Lower leg skin (tissue), 4 donors: ENCODE data around the gene SLC9A9. TPM values are rescaled to one million over a fixed set of nuclear protein-coding genes. Genes with fewer than 3 reads are reported as not detected.

ENCODE experiments used
- DNase-seq, 2 donors: peaks; one replicate each; pipeline ENCODE4 v3.0.0-alpha.2; 2019; ENCODE audit warnings: low spot score in 2 of 2
- H3K4me3 ChIP-seq: fragments of 200-600 bp; sonication (generic); 2 replicates; pipeline ENCODE4 v1.5.1; 2017; ENCODE audit warnings: mild to moderate bottlenecking, low read depth; ENCODE audit not compliant: poor library complexity, severe bottlenecking
- CTCF ChIP-seq, 3 donors: fragments of 450-650 bp; IDR thresholded peaks; one replicate each; pipeline ENCODE4 v1.5.1; 2016; ENCODE audit warnings: antibody characterized with exemption in 3 of 3, mild to moderate bottlenecking in 3 of 3, moderate library complexity in 2 of 3
- POLR2A ChIP-seq, 2 donors: fragments of 450-650 bp; IDR thresholded peaks; one replicate each; pipeline ENCODE4 v1.6.1; 2016 to 2017; ENCODE audit warnings: antibody characterized with exemption in 2 of 2, mild to moderate bottlenecking in 1 of 2, moderate library complexity in 1 of 2
- WGBS, 2 donors: methylation state at CpG; one replicate each; pipeline ENCODE4 v1.1.5; 2018; 5-methylcytosine and 5-hydroxymethylcytosine counted together
- intact Hi-C: fragments of 100-400 bp; cut with DNase I; formaldehyde crosslinking; loops from one replicate; pipeline ENCODE4 v1.15.0; 2023; ENCODE audit warnings: low total_unique reads
- total RNA-seq, 4 donors: library from RNA; depleted of rRNA; stranded (reverse); fragments of >200 nt; gene quantifications; one replicate each; pipeline ENCODE4 v1.1.0, GENCODE V29; 2016

SLC9A9 gene
- total RNA-seq, 4 donors from 2014 or later = 14.6 to 40.8 (median 23.7) TPM

DNA sequence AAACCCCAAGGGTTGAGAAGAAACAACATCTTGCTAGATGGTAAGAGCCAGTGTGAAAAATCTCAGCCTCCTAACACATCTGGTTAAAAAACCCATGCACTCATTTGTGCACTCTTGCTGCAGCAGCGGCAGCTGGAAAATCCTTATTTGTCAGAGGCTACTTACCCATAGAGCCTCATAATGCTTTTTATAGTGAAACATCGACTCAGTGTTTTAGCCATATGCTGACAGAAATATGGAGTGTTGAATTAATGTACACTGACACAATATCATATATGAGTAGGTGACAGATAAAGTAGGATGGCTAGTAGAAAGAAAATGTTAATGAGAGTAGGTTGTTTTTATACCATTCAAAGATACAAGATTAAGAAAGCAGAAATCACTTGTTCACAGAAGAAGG is 13.0 kb downstream of the SLC9A9 start:
- no peak for DNase-seq
- intact Hi-C loops = no loop called here
- no peak overlapping the region for H3K4me3 ChIP-seq
- WGBS, 2 donors = 79% methylated on average over 2 of the region's 2 CpGs
- no peak for TF ChIP-seq POLR2A (IDR thresholded peaks at IDR 0.05)
- no peak for TF ChIP-seq CTCF (IDR thresholded peaks at IDR 0.05)

- no peak for TF ChIP-seq CTCF (IDR thresholded peaks at IDR 0.05)
- no peak for TF ChIP-seq POLR2A (IDR thresholded peaks at IDR 0.05)
- intact Hi-C loops = no loop called here
- H3K4me3 ChIP-seq = no peak overlapping the region
- no peak for DNase-seq
Observed at GRCh38 chr3:143832433-143832832, 15.8 kb downstream of the SLC9A9 start.

- no peak overlapping the region for H3K4me3 ChIP-seq
- WGBS, 2 donors = 87 to 89% methylated on average over 1 of the region's 1 CpG
- intact Hi-C loops = no loop called here
- no peak for DNase-seq
- no peak for TF ChIP-seq POLR2A (IDR thresholded peaks at IDR 0.05)
- no peak for TF ChIP-seq CTCF (IDR thresholded peaks at IDR 0.05)
Observed at GRCh38 chr3:143831994-143832393, 16.3 kb downstream of the SLC9A9 start.

- TF ChIP-seq CTCF (IDR thresholded peaks at IDR 0.05) (no peak), POLR2A (IDR thresholded peaks at IDR 0.05) (no peak)
- intact Hi-C loops = no loop called here
- no peak overlapping the region for H3K4me3 ChIP-seq
- no peak for DNase-seq
- WGBS, 2 donors = 0 to 4% methylated on average over 2 of the region's 2 CpGs
Observed at GRCh38 chr3:143831208-143831607, 17.1 kb downstream of the SLC9A9 start.

DNA sequence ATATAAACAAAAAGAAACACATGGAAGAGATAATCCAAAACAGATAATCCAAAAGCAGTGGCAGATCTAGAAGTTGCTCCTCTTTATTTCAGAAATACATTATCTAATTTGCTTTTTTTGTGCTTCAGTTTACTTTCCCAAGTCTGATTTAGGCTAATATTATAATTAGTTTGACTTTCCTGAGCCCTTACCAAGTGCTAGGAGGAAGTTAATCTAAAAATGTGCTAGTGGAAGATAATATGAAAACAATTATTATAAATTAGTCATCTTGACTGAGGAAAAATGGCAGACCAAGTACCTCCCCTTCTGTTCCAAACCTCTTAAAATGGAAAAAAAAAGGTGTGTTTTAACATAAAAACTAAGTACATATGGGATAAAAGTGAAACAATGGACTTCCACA is 17.5 kb downstream of the SLC9A9 start:
- DNase-seq = no peak
- intact Hi-C loops = no loop called here
- TF ChIP-seq CTCF (IDR thresholded peaks at IDR 0.05) (no peak), POLR2A (IDR thresholded peaks at IDR 0.05) (no peak)
- H3K4me3 ChIP-seq = no peak overlapping the region

DNA sequence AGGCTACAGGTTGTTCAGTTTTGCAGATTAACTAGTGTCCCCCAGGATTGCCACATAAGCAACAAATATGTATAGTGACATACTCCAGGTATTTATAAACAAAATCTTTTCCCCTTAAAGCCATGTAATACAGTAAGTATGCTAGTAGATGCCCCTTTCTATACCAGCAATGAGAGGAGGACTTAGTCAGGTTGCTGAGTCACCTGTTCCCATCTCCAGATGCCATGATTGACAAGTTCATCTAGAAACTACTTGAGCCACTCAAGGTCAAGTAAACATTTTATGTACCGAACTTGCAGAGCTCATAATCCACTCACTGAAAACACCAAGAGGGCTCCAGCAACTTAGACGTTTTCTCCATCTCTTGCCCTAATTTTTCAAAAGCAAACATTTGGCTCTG is 18.2 kb downstream of the SLC9A9 start:
- intact Hi-C loops = no loop called here
- DNase-seq = no peak
- H3K4me3 ChIP-seq = no peak overlapping the region
- TF ChIP-seq CTCF (IDR thresholded peaks at IDR 0.05) (no peak), POLR2A (IDR thresholded peaks at IDR 0.05) (no peak)
- WGBS, 2 donors = 65 to 72% methylated on average over 2 of the region's 2 CpGs
